ENCODE data around the gene SCNN1A. TPM values are rescaled to one million over a fixed set of nuclear protein-coding genes. Genes with fewer than 3 reads are reported as not detected.

SCNN1A gene
- total RNA-seq, 4 donors from 2014 or later: 74.2 to 143 (median 93.7) TPM

- H3K27me3 ChIP-seq: no peaks in the 10 kb centered on the region
- WGBS: 87% methylated on average over 6 of the region's 6 CpGs
- DNase-seq (ENCODE audit: low spot score in 2 of 2): no peak
- no peak for TF ChIP-seq EP300 (IDR thresholded peaks at IDR 0.05)
- no peaks in the 10 kb centered on the region for H3K36me3 ChIP-seq
- peaks cover 2% of the 10 kb centered on the region for H3K4me1 ChIP-seq
- H3K4me3 ChIP-seq: no peak overlapping the region
- no peak overlapping the region for H3K27ac ChIP-seq
- H3K9me3 ChIP-seq: no peaks in the 10 kb centered on the region
These were observed 43.4 kb upstream of the SCNN1A start for GRCh38 chr12:6418796-6419195.

GRCh38 chr12:6416596-6416995 lies 41.2 kb upstream of the SCNN1A start:
- no peaks in the 10 kb centered on the region for H3K27me3 ChIP-seq
- H3K4me3 ChIP-seq: no peak overlapping the region
- H3K36me3 ChIP-seq: no peaks in the 10 kb centered on the region
- no peaks in the 10 kb centered on the region for H3K4me1 ChIP-seq
- H3K9me3 ChIP-seq: no peaks in the 10 kb centered on the region
- H3K27ac ChIP-seq: no peak overlapping the region
- WGBS: 85% methylated on average over 3 of the region's 3 CpGs
- no peak for DNase-seq (ENCODE audit: low spot score in 2 of 2)
- TF ChIP-seq POLR2AphosphoS5 (IDR thresholded peaks at IDR 0.05): no peak
- no peak for TF ChIP-seq POLR2A (IDR thresholded peaks at IDR 0.05)
- TF ChIP-seq CTCF (IDR thresholded peaks at IDR 0.05): no peak
- no peak for TF ChIP-seq EP300 (IDR thresholded peaks at IDR 0.05)

- H3K4me3 ChIP-seq: no peak overlapping the region
- H3K4me1 ChIP-seq: no peaks in the 10 kb centered on the region
- no peak overlapping the region for H3K27ac ChIP-seq
- no peaks in the 10 kb centered on the region for H3K36me3 ChIP-seq
- TF ChIP-seq POLR2AphosphoS5 (IDR thresholded peaks at IDR 0.05) (no peak), EP300 (IDR thresholded peaks at IDR 0.05) (no peak), CTCF (IDR thresholded peaks at IDR 0.05) (no peak), POLR2A (IDR thresholded peaks at IDR 0.05) (no peak)
- H3K9me3 ChIP-seq: no peaks in the 10 kb centered on the region
- no peaks in the 10 kb centered on the region for H3K27me3 ChIP-seq
- WGBS: 97% methylated on average over 10 of the region's 10 CpGs
- DNase-seq (ENCODE audit: low spot score in 2 of 2): no peak
These were observed 32.0 kb upstream of the SCNN1A start for GRCh38 chr12:6407236-6407954.

GRCh38 chr12:6405963-6406362 lies 30.6 kb upstream of the SCNN1A start:
- WGBS: 83% methylated on average over 6 of the region's 6 CpGs
- Histone ChIP-seq H3K36me3 (no peaks in the 10 kb centered on the region), H3K27ac (no peak overlapping the region), H3K4me3 (no peak overlapping the region), H3K4me1 (no peaks in the 10 kb centered on the region), H3K27me3 (no peaks in the 10 kb centered on the region), H3K9me3 (no peaks in the 10 kb centered on the region)
- no peak for DNase-seq (ENCODE audit: low spot score in 2 of 2)
- TF ChIP-seq POLR2AphosphoS5 (IDR thresholded peaks at IDR 0.05) (no peak), CTCF (IDR thresholded peaks at IDR 0.05) (no peak), POLR2A (IDR thresholded peaks at IDR 0.05) (no peak)

- H3K9me3 ChIP-seq: no peaks in the 10 kb centered on the region
- H3K36me3 ChIP-seq: no peaks in the 10 kb centered on the region
- no peak for TF ChIP-seq EP300 (IDR thresholded peaks at IDR 0.05)
- TF ChIP-seq POLR2AphosphoS5 (IDR thresholded peaks at IDR 0.05): no peak
- no peak for TF ChIP-seq CTCF (IDR thresholded peaks at IDR 0.05)
- TF ChIP-seq POLR2A (IDR thresholded peaks at IDR 0.05): no peak
- H3K4me1 ChIP-seq: no peaks in the 10 kb centered on the region
- WGBS: 92% methylated on average over 5 of the region's 5 CpGs
- H3K27me3 ChIP-seq: no peaks in the 10 kb centered on the region
- DNase-seq (ENCODE audit: low spot score in 2 of 2): no peak
- H3K27ac ChIP-seq: no peak overlapping the region
- H3K4me3 ChIP-seq: no peak overlapping the region
These were observed 29.0 kb upstream of the SCNN1A start for GRCh38 chr12:6404390-6404789.

All from suprapubic skin (tissue), 4 donors.